Subcutaneous adipose tissue (tissue), 4 donors: Measurements from ENCODE around the gene NEU4. TPM values are rescaled to one million over a fixed set of nuclear protein-coding genes. Genes with fewer than 3 reads are reported as not detected.

Source experiments
- CTCF ChIP-seq: fragments of 450-650 bp; IDR thresholded peaks from one replicate; pipeline ENCODE4 v1.5.1; 2016; ENCODE audit warnings: low read depth, mild to moderate bottlenecking, control low read depth, antibody characterized with exemption, moderate library complexity
- total RNA-seq, 4 donors: library from RNA; depleted of rRNA; stranded (reverse); fragments of >200 nt; gene quantifications; one replicate each; pipeline ENCODE4 v1.1.0, GENCODE V29; 2016

Gene NEU4
- total RNA-seq, 4 donors from 2014 or later = 0.75 to 1.8 TPM; not detected in 2

- no peak for TF ChIP-seq CTCF
Measured at GRCh38 chr2:241842067-241842415, 33.0 kb downstream of the NEU4 start.

- TF ChIP-seq CTCF = no peak
Measured at GRCh38 chr2:241842620-241843211, 33.7 kb downstream of the NEU4 start.

GRCh38 chr2:241843321-241844065 lies 34.5 kb downstream of the NEU4 start:
- no peak for TF ChIP-seq CTCF

- no peak for TF ChIP-seq CTCF
Measured at GRCh38 chr2:241844066-241844728, 35.2 kb downstream of the NEU4 start.

- no peak for TF ChIP-seq CTCF
Measured at GRCh38 chr2:241844831-241845578, 36.0 kb downstream of the NEU4 start.

- TF ChIP-seq CTCF = no peak
Measured at GRCh38 chr2:241846406-241846805, 37.4 kb downstream of the NEU4 start.
